H9 (cell line): ENCODE data around the gene SLC38A9. TPM values are rescaled to one million over a fixed set of nuclear protein-coding genes. Genes with fewer than 3 reads are reported as not detected.
"Not testable (repeated sequence)": the region's sequence is repeated elsewhere in the genome, so short reads cannot be mapped to it uniquely, and the experiment has no call there.

ENCODE experiments used
- DNase-seq: peaks from one replicate; pipeline ENCODE4 v3.0.0-alpha.2; 2017
- H2AFZ ChIP-seq: one replicate; pipeline ENCODE4 v1.6.1; 2013; ENCODE audit warnings: mild to moderate bottlenecking, low read length, control low read depth, moderate library complexity
- H2AK5ac ChIP-seq: 2 replicates; pipeline ENCODE4 v1.6.1; 2013; ENCODE audit warnings: low read length, control low read depth, mixed read lengths; ENCODE audit not compliant: insufficient read length
- H2BK120ac ChIP-seq: one replicate; pipeline ENCODE4 v1.6.1; 2013; ENCODE audit warnings: low read depth, mild to moderate bottlenecking, low read length, control low read depth, inconsistent platforms; ENCODE audit not compliant: poor library complexity, severe bottlenecking
- H2BK12ac ChIP-seq: 2 replicates; pipeline ENCODE4 v1.6.1; 2013; ENCODE audit warnings: low read length, control low read depth, mixed read lengths, low read depth; ENCODE audit not compliant: insufficient read length
- H2BK15ac ChIP-seq: 2 replicates; pipeline ENCODE4 v1.6.1; 2013; ENCODE audit warnings: low read depth, low read length, control low read depth
- H2BK20ac ChIP-seq: one replicate; pipeline ENCODE4 v1.6.1; 2013; ENCODE audit warnings: low read depth, mild to moderate bottlenecking, low read length, control low read depth, inconsistent platforms; ENCODE audit not compliant: poor library complexity, severe bottlenecking
- H2BK5ac ChIP-seq: 2 replicates; pipeline ENCODE4 v1.6.1; 2013; ENCODE audit warnings: low read length, control low read depth, mixed read lengths; ENCODE audit not compliant: insufficient read length
- H3K14ac ChIP-seq: 2 replicates; pipeline ENCODE4 v1.6.1; 2013; ENCODE audit warnings: low read length, control low read depth; ENCODE audit not compliant: insufficient read depth
- H3K18ac ChIP-seq: 2 replicates; pipeline ENCODE4 v1.6.1; 2013; ENCODE audit warnings: low read depth, mild to moderate bottlenecking, mixed read lengths, low read length, control low read depth; ENCODE audit not compliant: insufficient read length
- H3K23ac ChIP-seq: 2 replicates; pipeline ENCODE4 v1.6.1; 2013; ENCODE audit warnings: low read length, control low read depth, mixed read lengths, low read depth; ENCODE audit not compliant: insufficient read length
- H3K23me2 ChIP-seq: 2 replicates; pipeline ENCODE4 v1.6.1; 2013; ENCODE audit warnings: low read depth, mild to moderate bottlenecking, mixed read lengths, low read length, control low read depth; ENCODE audit not compliant: insufficient read length, poor library complexity, severe bottlenecking
- H3K27ac ChIP-seq: 2 replicates; pipeline ENCODE4 v1.5.1; 2013; ENCODE audit warnings: low read length, control low read depth, mixed read lengths, low read depth; ENCODE audit not compliant: insufficient read length
- H3K27me3 ChIP-seq: 2 replicates; pipeline ENCODE4 v1.6.1; 2013; ENCODE audit warnings: low read length, control low read depth, inconsistent platforms; ENCODE audit not compliant: insufficient read depth
- H3K4ac ChIP-seq: 2 replicates; pipeline ENCODE4 v1.6.1; 2013; ENCODE audit warnings: low read depth, mild to moderate bottlenecking, control low read depth, inconsistent platforms, low read length, moderate library complexity
- H3K4me1 ChIP-seq: 2 replicates; pipeline ENCODE4 v1.6.1; 2013; ENCODE audit warnings: low read length, control low read depth, inconsistent platforms; ENCODE audit not compliant: insufficient read depth
- H3K4me2 ChIP-seq: 2 replicates; pipeline ENCODE4 v1.6.1; 2013; ENCODE audit warnings: low read length, control low read depth, mixed read lengths; ENCODE audit not compliant: insufficient read length, insufficient read depth
- H3K56ac ChIP-seq: 2 replicates; pipeline ENCODE4 v1.6.1; 2013; ENCODE audit warnings: low read depth, mild to moderate bottlenecking, mixed read lengths, low read length, control low read depth; ENCODE audit not compliant: insufficient read length
- H3K79me1 ChIP-seq: 2 replicates; pipeline ENCODE4 v1.6.1; 2013; ENCODE audit warnings: low read depth, mild to moderate bottlenecking, moderate library complexity, low read length, control low read depth, inconsistent platforms; ENCODE audit not compliant: insufficient read depth, poor library complexity, severe bottlenecking
- H3K79me2 ChIP-seq: 2 replicates; pipeline ENCODE4 v1.6.1; 2013; ENCODE audit warnings: low read length, control low read depth, inconsistent platforms; ENCODE audit not compliant: insufficient read depth
- H3K9ac ChIP-seq: 2 replicates; pipeline ENCODE4 v1.6.1; 2013; ENCODE audit warnings: low read length, control low read depth, mixed read lengths; ENCODE audit not compliant: insufficient read length; ENCODE audit errors: extremely low read depth
- H3K9me3 ChIP-seq: one replicate; pipeline ENCODE4 v1.6.1; 2013; ENCODE audit warnings: low read depth, low read length, inconsistent platforms; ENCODE audit not compliant: control insufficient read depth
- H3T11ph ChIP-seq: one replicate; pipeline ENCODE4 v1.6.1; 2013; ENCODE audit warnings: mild to moderate bottlenecking, low read length, control low read depth, inconsistent platforms
- H4K20me1 ChIP-seq: one replicate; pipeline ENCODE4 v1.6.1; 2013; ENCODE audit not compliant: control insufficient read depth, insufficient read length, insufficient read depth
- H4K5ac ChIP-seq: 2 replicates; pipeline ENCODE4 v1.6.1; 2013; ENCODE audit warnings: low read depth, mild to moderate bottlenecking, mixed read lengths, low read length, control low read depth; ENCODE audit not compliant: insufficient read length
- H4K8ac ChIP-seq: replicated peaks from 2 replicates; pipeline ENCODE4 v1.6.1; 2013; ENCODE audit warnings: low read length, control low read depth, mixed read lengths, low read depth; ENCODE audit not compliant: insufficient read length
- H4K91ac ChIP-seq: 2 replicates; pipeline ENCODE4 v1.6.1; 2013; ENCODE audit warnings: low read depth, mild to moderate bottlenecking, moderate library complexity, mixed read lengths, low read length, control low read depth; ENCODE audit not compliant: insufficient read length
- H3K27ac Mint-ChIP-seq, 3 experiments: 2 replicates in 2 of 3; 3 replicates in 1 of 3; pipeline ENCODE4 v1.8.0; 2020 to 2021; ENCODE audit warnings: mixed read lengths in 3 of 3, mild to moderate bottlenecking in 1 of 3, moderate library complexity in 1 of 3
- H3K27me3 Mint-ChIP-seq: 2 replicates; pipeline ENCODE4 v1.8.0; 2021; ENCODE audit warnings: low read depth, mild to moderate bottlenecking, moderate library complexity, mixed read lengths
- H3K36me3 Mint-ChIP-seq, 3 experiments: 2 replicates in 2 of 3; 3 replicates in 1 of 3; pipeline ENCODE4 v1.8.0; 2020 to 2021; ENCODE audit warnings: low read depth in 3 of 3, mixed read lengths in 3 of 3; ENCODE audit not compliant: insufficient read depth in 1 of 3
- H3K4me1 Mint-ChIP-seq, 2 experiments: 2 replicates each; pipeline ENCODE4 v1.8.0; 2020; ENCODE audit warnings: mixed read lengths in 2 of 2
- H3K4me3 Mint-ChIP-seq, 2 experiments: 2 replicates in 1 of 2; 3 replicates in 1 of 2; pipeline ENCODE4 v1.8.0; 2020 to 2021; ENCODE audit warnings: mild to moderate bottlenecking in 2 of 2, mixed read lengths in 2 of 2, moderate library complexity in 1 of 2
- H3K9me3 Mint-ChIP-seq, 2 experiments: 2 replicates in 1 of 2; 3 replicates in 1 of 2; pipeline ENCODE4 v1.8.0; 2020; ENCODE audit warnings: mild to moderate bottlenecking in 2 of 2, mixed read lengths in 2 of 2, moderate library complexity in 1 of 2
- CTCF ChIP-seq: fragments of 200-600 bp; sonication (generic); conservative IDR thresholded peaks from 3 replicates; pipeline ENCODE4 v1.8.0; 2021; ENCODE audit warnings: antibody characterized with exemption, mild to moderate bottlenecking
- WGBS: extraction: QIAGEN DNeasy Blood & Tissue Kit; methylation state at CpG from one replicate; pipeline ENCODE4 v1.1.7; 2013; ENCODE audit warnings: missing lambda C conversion rate, low lambda C conversion rate, mixed read lengths; ENCODE audit not compliant: insufficient read length; ENCODE audit errors: extremely low coverage; 5-methylcytosine and 5-hydroxymethylcytosine counted together
- total RNA-seq: library from RNA; stranded (reverse); gene quantifications from 2 replicates; pipeline ENCODE4 v1.2.1, GENCODE V29; 2021

SLC38A9 gene
- total RNA-seq, 1 experiment from 2014 or later, result 48.5 TPM

- no peak overlapping the region for H3K23ac ChIP-seq
- H3K9ac ChIP-seq, result no peak overlapping the region
- H2AFZ ChIP-seq, result no peak overlapping the region
- TF ChIP-seq CTCF, result no peak
- no peak overlapping the region for H3K27ac ChIP-seq
- no peak for DNase-seq
- H3K27me3 ChIP-seq, result no peaks in the 10 kb centered on the region
- H2BK15ac ChIP-seq, result no peak overlapping the region
- no peak overlapping the region for H4K5ac ChIP-seq
- H3K14ac ChIP-seq, result no peak overlapping the region
- H3K27ac Mint-ChIP-seq, result no peak overlapping the region
- H3K4me2 ChIP-seq, result no peak overlapping the region
- H3T11ph ChIP-seq, result no peak overlapping the region
- no peaks in the 10 kb centered on the region for H3K4me1 ChIP-seq
- H4K8ac ChIP-seq, result no peak overlapping the region
- no peak overlapping the region for H4K91ac ChIP-seq
- H2BK20ac ChIP-seq, result no peak overlapping the region
- H2BK120ac ChIP-seq, result no peak overlapping the region
- 0 out of 4 replicates have a peak, but pooled peaks cover 0 to 3% of the 10 kb centered on the region in 2 experiments for H3K4me1 Mint-ChIP-seq
- H4K20me1 ChIP-seq, result no peaks in the 10 kb centered on the region
- no peak overlapping the region for H3K56ac ChIP-seq
- WGBS, result no CpG with 5 or more reads among the region's 3 CpGs
- no peak overlapping the region for H2BK12ac ChIP-seq
- H3K9me3 ChIP-seq, result no peaks in the 10 kb centered on the region
- no peaks in the 10 kb centered on the region for H3K79me1 ChIP-seq
- no peaks in the 10 kb centered on the region for H3K23me2 ChIP-seq
- H3K9me3 Mint-ChIP-seq, result peaks cover 32 to 33% of the 10 kb centered on the region in 2 experiments
- H3K4me3 Mint-ChIP-seq, result no peak overlapping the region
- peaks cover 7 to 30% (median 24%) of the 10 kb centered on the region in 3 experiments; a peak in 6 of 7 replicates for H3K36me3 Mint-ChIP-seq
- no peaks in the 10 kb centered on the region; the same call in none of the 2 replicates for H3K27me3 Mint-ChIP-seq
- H3K79me2 ChIP-seq, result no peaks in the 10 kb centered on the region
- no peak overlapping the region for H2BK5ac ChIP-seq
- no peak overlapping the region for H2AK5ac ChIP-seq
- no peak overlapping the region for H3K4ac ChIP-seq
- no peak overlapping the region for H3K18ac ChIP-seq
Measured at GRCh38 chr5:55720188-55720703, 8.1 kb upstream of the SLC38A9 start.

GRCh38 chr5:55719026-55719425 lies 6.9 kb upstream of the SLC38A9 start:
- not testable (repeated sequence) for H2BK120ac ChIP-seq, H2AK5ac ChIP-seq, DNase-seq, H4K8ac ChIP-seq, H2BK15ac ChIP-seq, H2AFZ ChIP-seq, H3K4me3 Mint-ChIP-seq, H3K27me3 ChIP-seq, H3K4me1 Mint-ChIP-seq, H4K91ac ChIP-seq, H3K79me2 ChIP-seq, H3K79me1 ChIP-seq, H3K9me3 ChIP-seq, H3K18ac ChIP-seq, H2BK20ac ChIP-seq, H3K27ac Mint-ChIP-seq, H3K23ac ChIP-seq, H3K27ac ChIP-seq, H3K14ac ChIP-seq, H3K9ac ChIP-seq, H3K4me1 ChIP-seq, H3K56ac ChIP-seq, H3K23me2 ChIP-seq, H3K27me3 Mint-ChIP-seq, H4K5ac ChIP-seq, H3K4ac ChIP-seq, H2BK12ac ChIP-seq, H2BK5ac ChIP-seq, H3T11ph ChIP-seq, H4K20me1 ChIP-seq, H3K4me2 ChIP-seq
- H3K36me3 Mint-ChIP-seq, result peaks cover 11 to 41% (median 24%) of the 10 kb centered on the region in 3 experiments; a peak in 6 of 7 replicates
- no CpG with 5 or more reads among the region's 2 CpGs for WGBS
- peaks cover 32 to 33% of the 10 kb centered on the region in 2 experiments for H3K9me3 Mint-ChIP-seq
